Smooth muscle cell (in vitro differentiated cells): ENCODE data around the gene ARHGAP21. TPM values are rescaled to one million over a fixed set of nuclear protein-coding genes. Genes with fewer than 3 reads are reported as not detected.

ENCODE experiments used
- DNase-seq: peaks from one replicate; lab custom pipeline; 2025; ENCODE audit not compliant: unreplicated experiment; lab: John Stamatoyannopoulos, UW
- H2AFZ ChIP-seq: fragments of 200-600 bp; sonication (generic); 2 replicates; pipeline ENCODE4 v1.6.0; 2016; ENCODE audit warnings: antibody characterized with exemption, low read depth, mild to moderate bottlenecking
- H3F3A ChIP-seq: fragments of 200-600 bp; sonication (generic); 2 replicates; pipeline ENCODE4 v1.6.0; 2017; ENCODE audit warnings: antibody characterized with exemption, low read depth
- H3K27ac ChIP-seq: fragments of 200-600 bp; sonication (generic); 2 replicates; pipeline ENCODE4 v1.5.1; 2016; ENCODE audit warnings: low read depth, mild to moderate bottlenecking
- H3K27me3 ChIP-seq: fragments of 200-600 bp; sonication (generic); 2 replicates; pipeline ENCODE4 v1.6.1; 2016; ENCODE audit warnings: low read depth, mild to moderate bottlenecking
- H3K36me3 ChIP-seq: fragments of 200-600 bp; sonication (generic); 2 replicates; pipeline ENCODE4 v1.5.1; 2016; ENCODE audit warnings: low read depth
- H3K4me1 ChIP-seq: fragments of 200-600 bp; sonication (generic); 2 replicates; pipeline ENCODE4 v1.5.1; 2016; ENCODE audit warnings: low read depth
- H3K4me2 ChIP-seq: fragments of 200-600 bp; sonication (generic); 2 replicates; pipeline ENCODE4 v1.6.0; 2016; ENCODE audit warnings: mild to moderate bottlenecking
- H3K4me3 ChIP-seq: fragments of 200-600 bp; sonication (generic); 2 replicates; pipeline ENCODE4 v1.5.1; 2016; ENCODE audit warnings: mild to moderate bottlenecking
- H3K79me2 ChIP-seq: fragments of 200-600 bp; sonication (generic); 2 replicates; pipeline ENCODE4 v1.6.0; 2016; ENCODE audit warnings: low read depth, mild to moderate bottlenecking
- H3K9ac ChIP-seq: fragments of 200-600 bp; sonication (generic); 2 replicates; pipeline ENCODE4 v1.6.0; 2016; ENCODE audit warnings: low read depth
- H3K9me3 ChIP-seq: fragments of 200-600 bp; sonication (generic); replicated peaks from 2 replicates; pipeline ENCODE4 v1.5.1; 2016; ENCODE audit warnings: low read depth
- H4K20me1 ChIP-seq: fragments of 200-600 bp; sonication (generic); 2 replicates; pipeline ENCODE4 v1.6.0; 2016; ENCODE audit warnings: low read depth
- WGBS: methylation state at CpG from one replicate; pipeline ENCODE4 v1.1.7; 2016; ENCODE audit warnings: low lambda C conversion rate; 5-methylcytosine and 5-hydroxymethylcytosine counted together
- polyA plus RNA-seq: library from polyadenylated mRNA; unstranded; fragments of >200 nt; fragmentation: Nextera tagmentation; extraction: Ambion mirVana; gene quantifications from 2 replicates; pipeline ENCODE4 v1.2.1, GENCODE V29; 2016
- total RNA-seq: library from RNA; depleted of rRNA; stranded (reverse); fragments of >200 nt; gene quantifications from 2 replicates; pipeline ENCODE4 v1.2.3, GENCODE V29; 2014
- TF ChIP-seq, protein P1 (sequence below): fragments of 200-600 bp; sonication (generic); IDR thresholded peaks from 2 replicates; pipeline ENCODE4 v1.5.1; 2017; ENCODE audit warnings: borderline replicate concordance, mild to moderate bottlenecking, antibody characterized with exemption; ENCODE audit not compliant: insufficient read depth, poor library complexity, severe bottlenecking

Gene ARHGAP21
- total and polyA plus RNA-seq, 2 experiments from 2014 or later = 8.9 to 59.1 TPM

DNA sequence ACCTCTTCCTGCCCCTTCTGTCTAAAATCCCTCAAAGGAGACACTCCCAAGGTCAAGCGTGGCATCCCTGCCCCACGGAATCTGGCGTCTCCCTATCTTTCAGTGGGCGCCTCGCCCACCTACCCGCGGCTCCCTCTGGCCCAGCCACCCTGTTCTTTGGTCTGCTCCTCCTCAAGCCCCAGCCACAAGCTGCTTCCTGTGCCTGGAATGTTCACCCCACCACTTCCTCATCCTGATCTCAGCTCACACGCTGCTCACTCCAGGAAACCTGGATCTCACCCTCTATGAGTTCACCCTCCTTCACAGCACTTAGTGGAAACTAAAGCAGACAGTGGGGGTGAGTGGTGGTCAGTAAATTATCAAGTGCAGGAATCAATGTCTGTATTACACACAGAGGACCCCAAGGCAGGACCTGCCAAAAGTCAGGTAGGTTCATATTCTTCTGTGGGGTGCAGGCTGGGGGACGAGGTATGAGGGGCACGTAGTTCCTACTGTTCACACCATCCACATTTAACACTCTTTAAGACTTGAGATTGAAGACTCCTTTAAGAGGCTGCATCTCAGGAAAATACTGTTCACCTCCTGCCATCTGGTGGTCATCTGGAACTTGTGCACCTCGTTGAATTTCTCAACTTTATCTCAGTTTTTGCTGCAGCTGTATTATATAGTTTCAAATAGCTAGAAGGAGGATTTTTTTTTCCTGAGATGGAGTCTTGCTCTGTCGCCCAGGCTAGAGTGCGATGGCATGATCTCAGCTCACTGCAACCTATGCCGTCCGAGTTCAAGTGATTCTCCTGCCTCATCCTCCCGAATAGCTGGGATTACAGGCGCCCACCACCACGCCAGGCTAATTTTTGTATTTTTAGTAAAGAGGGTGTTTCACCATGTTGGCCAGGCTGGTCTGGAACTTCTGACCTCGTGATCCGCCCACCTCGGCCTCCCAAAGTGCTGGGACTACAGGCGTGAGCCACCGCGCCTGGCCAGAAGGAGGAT lies 166.6 kb downstream of the ARHGAP21 start:
- H3K27ac ChIP-seq = no peak overlapping the region
- no peaks in the 10 kb centered on the region for H4K20me1 ChIP-seq
- H2AFZ ChIP-seq = no peak overlapping the region
- no peaks in the 10 kb centered on the region for H3K9me3 ChIP-seq
- peaks cover 4% of the 10 kb centered on the region for H3F3A ChIP-seq
- H3K9ac ChIP-seq = no peak overlapping the region
- DNase-seq = no peak
- WGBS = 59% methylated on average over 24 of the region's 24 CpGs
- no peaks in the 10 kb centered on the region for H3K4me1 ChIP-seq
- H3K4me3 ChIP-seq = no peak overlapping the region
- H3K27me3 ChIP-seq = no peaks in the 10 kb centered on the region
- H3K36me3 ChIP-seq = no peaks in the 10 kb centered on the region
- H3K79me2 ChIP-seq = no peaks in the 10 kb centered on the region
- H3K4me2 ChIP-seq = peak overlapping the region; percentile 39
- TF ChIP-seq, protein P1, sequence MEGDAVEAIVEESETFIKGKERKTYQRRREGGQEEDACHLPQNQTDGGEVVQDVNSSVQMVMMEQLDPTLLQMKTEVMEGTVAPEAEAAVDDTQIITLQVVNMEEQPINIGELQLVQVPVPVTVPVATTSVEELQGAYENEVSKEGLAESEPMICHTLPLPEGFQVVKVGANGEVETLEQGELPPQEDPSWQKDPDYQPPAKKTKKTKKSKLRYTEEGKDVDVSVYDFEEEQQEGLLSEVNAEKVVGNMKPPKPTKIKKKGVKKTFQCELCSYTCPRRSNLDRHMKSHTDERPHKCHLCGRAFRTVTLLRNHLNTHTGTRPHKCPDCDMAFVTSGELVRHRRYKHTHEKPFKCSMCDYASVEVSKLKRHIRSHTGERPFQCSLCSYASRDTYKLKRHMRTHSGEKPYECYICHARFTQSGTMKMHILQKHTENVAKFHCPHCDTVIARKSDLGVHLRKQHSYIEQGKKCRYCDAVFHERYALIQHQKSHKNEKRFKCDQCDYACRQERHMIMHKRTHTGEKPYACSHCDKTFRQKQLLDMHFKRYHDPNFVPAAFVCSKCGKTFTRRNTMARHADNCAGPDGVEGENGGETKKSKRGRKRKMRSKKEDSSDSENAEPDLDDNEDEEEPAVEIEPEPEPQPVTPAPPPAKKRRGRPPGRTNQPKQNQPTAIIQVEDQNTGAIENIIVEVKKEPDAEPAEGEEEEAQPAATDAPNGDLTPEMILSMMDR = peak; percentile 76

DNA sequence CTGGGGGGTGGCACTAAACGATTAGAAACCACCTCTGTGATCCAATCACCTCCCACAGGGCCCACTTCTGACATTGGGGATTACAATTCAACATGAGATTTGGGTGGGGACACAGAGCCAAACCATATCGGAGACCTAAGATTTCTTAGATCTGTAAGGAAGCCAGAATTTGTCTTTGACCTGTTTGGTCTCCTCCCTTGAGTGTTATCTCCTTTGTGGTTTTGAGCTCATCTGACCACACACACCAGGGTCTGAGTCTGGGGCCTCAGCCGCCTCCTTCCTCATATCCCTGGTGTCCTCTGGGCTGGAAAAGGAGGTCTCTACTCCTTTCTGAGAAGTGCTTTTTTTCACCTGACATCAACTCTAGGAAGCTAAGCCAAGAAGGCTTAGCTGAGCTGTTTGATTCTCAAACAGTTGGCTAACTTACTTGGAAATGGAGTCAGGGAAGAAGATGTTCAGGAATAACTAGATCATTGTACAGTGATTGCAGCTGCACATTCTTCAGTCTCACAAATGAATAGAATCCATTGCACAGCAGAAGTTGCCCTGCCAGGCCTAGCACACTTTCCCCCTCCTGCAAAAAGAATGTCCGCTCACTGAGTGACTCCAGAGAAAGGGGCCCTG lies 167.4 kb downstream of the ARHGAP21 start:
- H3F3A ChIP-seq = peaks cover 4% of the 10 kb centered on the region
- WGBS = 77% methylated on average over 4 of the region's 4 CpGs
- H2AFZ ChIP-seq = no peak overlapping the region
- no peaks in the 10 kb centered on the region for H3K36me3 ChIP-seq
- no peak overlapping the region for H3K27ac ChIP-seq
- no peak for DNase-seq
- no peak overlapping the region for H3K4me3 ChIP-seq
- no peaks in the 10 kb centered on the region for H3K79me2 ChIP-seq
- TF ChIP-seq, protein P1 = no peak
- H3K9me3 ChIP-seq = no peaks in the 10 kb centered on the region
- H4K20me1 ChIP-seq = no peaks in the 10 kb centered on the region
- H3K9ac ChIP-seq = no peak overlapping the region
- peak overlapping the region; percentile 39 for H3K4me2 ChIP-seq
- H3K4me1 ChIP-seq = no peaks in the 10 kb centered on the region
- H3K27me3 ChIP-seq = no peaks in the 10 kb centered on the region

DNA sequence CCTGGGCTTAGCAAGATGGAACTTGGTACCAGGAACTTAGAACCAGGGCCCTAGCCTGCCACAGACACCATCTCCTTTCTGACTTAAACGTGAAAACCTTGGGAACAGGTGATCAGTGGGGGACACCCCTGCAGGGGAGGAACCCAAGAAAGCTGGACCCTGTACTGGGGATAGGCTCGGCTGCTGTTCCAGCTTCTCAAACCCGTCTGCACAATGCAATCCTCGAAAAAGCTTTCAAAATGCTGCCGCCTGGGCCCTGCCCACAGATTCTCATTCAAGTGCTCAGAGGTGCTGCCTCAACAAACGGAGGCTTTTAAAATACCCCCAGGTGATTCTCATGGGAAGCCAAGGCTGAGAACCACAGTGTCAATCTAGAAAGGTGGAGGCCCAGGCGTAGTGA lies 169.7 kb downstream of the ARHGAP21 start:
- Histone ChIP-seq H3K4me2 (no peak overlapping the region), H3K9me3 (no peaks in the 10 kb centered on the region), H3K4me1 (no peaks in the 10 kb centered on the region), H2AFZ (no peak overlapping the region), H3K36me3 (no peaks in the 10 kb centered on the region), H3K27me3 (no peaks in the 10 kb centered on the region), H3K9ac (no peak overlapping the region), H3K4me3 (no peak overlapping the region), H3K79me2 (no peaks in the 10 kb centered on the region), H3F3A (peaks cover 4% of the 10 kb centered on the region), H4K20me1 (no peaks in the 10 kb centered on the region), H3K27ac (no peak overlapping the region)
- TF ChIP-seq, protein P1 = no peak
- WGBS = 85% methylated on average over 7 of the region's 7 CpGs
- DNase-seq = no peak
